GM18498 (cell line): ENCODE data around the gene RMI1.
"Not testable (repeated sequence)": the region's sequence is repeated elsewhere in the genome, so short reads cannot be mapped to it uniquely, and the experiment has no call there.

Source experiments
- ATAC-seq: cut with Tn5 transposase; IDR thresholded peaks from one replicate; pipeline ENCODE4 v1.9.1; 2021; ENCODE audit warnings: mild to moderate bottlenecking, moderate library complexity; ENCODE audit not compliant: unreplicated experiment

RMI1 gene

DNA sequence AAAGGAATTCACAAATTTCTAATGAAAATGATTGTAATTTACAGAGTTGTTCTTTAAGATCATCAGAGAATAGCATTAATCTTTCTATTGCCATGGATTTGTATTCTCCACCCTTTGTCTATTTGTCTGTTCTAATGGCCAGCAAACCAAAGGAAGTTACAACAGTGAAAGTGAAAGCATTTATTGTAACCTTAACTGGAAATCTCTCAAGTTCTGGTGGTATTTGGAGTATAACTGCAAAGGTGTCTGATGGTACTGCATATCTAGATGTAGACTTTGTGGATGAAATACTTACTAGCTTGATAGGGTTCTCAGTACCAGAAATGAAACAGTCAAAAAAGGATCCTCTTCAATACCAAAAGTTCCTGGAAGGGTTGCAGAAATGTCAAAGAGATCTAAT, 21.7 kb downstream of the RMI1 start:
- ATAC-seq, result peak; percentile 65

DNA sequence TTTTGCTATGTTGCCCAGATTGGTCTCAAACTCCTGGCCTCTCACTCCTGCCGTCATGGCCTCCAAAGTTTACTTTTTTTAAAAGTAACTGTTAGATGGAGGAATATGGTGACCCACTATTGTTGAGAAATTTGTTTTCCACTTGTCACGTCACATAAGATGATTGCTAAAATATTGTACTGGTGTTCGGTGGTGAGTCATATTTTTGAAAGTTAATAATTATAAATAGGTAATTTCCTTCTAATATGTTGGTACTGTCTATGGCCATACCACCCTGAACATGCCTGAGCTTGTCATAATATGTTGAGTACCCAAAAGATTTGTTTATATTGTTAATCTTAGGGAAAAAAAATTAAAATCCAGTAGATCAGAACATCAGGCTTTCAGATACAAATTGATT, 22.6 kb downstream of the RMI1 start:
- no peak for ATAC-seq

DNA sequence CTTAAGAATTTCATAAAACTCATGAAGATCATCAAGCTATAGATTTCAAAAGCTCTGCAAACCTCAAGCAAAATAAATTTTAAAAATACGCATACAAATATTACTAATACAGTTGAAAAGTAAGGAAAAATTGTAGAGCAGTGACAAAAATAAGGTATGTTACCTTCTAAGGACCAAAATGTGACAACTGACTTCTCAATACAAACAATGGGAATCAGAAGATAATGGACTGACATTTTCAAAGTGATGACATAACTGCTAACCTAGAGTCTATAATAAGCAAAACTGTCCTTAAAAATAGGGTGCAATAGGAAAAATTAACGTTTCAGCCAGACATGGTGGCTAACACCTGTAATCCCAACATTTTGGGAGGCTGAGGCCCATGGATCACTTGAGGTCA, 27.1 kb downstream of the RMI1 start:
- ATAC-seq, result no peak

DNA sequence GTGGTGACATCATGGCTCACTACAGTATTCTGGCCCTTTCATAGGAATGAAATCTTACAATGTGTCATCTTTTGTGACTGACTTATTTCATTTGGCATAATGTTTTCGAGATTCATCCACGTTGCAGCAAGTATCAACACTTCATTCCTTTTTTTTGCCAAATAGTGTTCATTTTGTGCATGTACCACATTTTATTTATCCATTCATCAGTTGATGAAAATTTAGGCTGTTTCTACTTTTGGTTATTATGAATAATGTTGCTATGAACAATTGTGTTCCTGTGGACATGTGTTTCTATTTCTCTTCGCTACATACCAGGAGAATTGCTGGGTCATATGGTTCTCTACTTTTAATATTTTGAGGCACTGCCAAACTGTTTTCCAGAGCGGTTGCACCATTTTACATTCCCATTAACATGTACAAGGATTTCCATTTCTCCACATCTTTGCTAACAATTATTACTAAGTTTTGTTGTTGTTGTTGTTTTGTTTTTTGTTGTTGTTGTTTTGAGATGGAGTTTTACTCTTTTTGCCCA, 43.5 kb downstream of the RMI1 start:
- no peak for ATAC-seq

DNA sequence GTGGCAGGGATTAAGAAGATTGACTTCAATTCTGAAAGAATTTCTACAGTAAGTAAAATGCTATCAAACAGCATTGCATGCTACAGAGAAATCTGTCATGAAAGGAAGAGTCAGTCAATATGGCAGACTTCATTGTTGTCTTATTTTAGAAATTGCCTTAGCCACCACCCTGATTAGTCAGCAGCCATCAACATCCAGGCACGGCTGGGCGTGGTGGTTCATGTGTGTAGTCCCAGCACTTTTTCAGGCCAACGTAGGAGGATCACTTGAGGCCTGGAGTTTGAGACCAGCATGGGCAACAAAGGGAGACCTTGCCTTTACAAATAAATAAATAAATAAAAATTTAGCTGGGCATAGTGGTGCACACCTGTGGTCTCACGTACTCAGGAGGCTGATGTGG, 46.6 kb downstream of the RMI1 start:
- no peak for ATAC-seq

DNA sequence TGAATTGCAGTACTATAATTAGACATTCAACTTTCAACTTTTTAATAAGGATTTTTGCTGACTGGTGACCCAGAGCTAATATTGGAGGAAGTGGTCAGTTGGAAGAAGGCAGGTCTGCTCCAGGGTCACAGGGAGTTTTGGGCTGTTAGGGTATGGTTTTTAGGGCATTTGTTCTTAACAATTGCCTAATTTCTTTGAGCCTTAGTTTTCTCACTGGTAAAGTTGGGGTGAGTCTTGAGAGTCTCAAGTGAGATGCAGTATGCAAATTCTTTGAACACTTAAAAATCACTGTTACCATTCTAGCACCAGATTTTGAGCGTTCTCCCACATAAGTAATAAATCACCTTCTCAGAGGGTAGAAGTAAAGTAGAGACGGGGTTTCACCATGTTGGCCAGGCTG, 50.9 kb downstream of the RMI1 start:
- no peak for ATAC-seq

DNA sequence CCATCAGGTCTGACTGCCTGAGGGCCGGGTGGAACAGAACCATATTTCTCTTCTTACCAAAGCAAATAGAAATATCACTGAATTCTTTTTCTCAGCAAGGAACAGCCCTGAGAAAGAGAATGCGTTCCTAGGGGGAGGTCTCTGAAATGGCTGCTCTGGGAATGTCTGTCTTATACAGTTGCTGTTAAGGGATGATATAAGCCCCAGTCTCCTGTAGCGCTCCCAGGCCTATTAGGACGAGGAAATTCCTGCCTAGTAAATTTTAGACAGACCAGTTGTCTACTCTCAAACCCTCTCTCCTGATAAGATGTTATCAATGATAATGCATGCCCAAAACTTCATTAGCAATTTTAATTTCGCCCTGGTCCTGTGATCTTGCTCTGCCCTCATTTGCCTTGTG, 61.3 kb downstream of the RMI1 start:
- not testable (repeated sequence) for ATAC-seq

DNA sequence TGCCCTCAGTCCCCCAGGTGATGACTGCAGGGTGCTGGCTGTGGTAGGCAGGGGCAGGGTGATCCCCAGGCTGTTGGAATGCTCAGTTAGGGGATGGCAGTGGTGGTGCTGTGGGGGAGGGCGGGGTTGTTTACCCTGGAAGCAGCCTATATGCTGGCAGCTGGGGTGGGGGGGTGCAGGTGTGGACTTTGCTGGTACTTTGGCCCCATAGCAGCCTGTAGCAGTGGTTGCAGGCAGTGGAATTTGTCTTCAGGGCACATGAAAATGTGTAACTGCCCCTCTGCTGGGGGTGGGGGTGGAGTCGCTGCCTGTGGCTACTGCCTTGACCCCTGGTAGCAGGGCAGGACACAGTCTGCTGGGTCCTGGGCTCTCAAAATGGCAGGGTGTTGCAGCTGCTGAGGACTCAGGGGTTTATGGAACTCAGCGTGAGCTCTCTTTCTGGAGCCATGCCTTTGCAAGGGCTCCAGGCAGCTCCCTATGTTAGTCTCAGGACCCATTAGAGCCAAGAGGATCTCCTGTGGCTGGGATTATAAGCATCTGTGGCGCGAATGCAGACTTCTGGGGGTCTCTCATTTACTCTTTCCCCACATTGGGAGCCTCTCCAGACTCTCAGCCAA, 65.0 kb downstream of the RMI1 start:
- ATAC-seq, result no peak
